ENCODE results near the gene CRYGA.
"Not testable (repeated sequence)": the region's sequence is repeated elsewhere in the genome, so short reads cannot be mapped to it uniquely, and the experiment has no call there.

CRYGA gene

DNA sequence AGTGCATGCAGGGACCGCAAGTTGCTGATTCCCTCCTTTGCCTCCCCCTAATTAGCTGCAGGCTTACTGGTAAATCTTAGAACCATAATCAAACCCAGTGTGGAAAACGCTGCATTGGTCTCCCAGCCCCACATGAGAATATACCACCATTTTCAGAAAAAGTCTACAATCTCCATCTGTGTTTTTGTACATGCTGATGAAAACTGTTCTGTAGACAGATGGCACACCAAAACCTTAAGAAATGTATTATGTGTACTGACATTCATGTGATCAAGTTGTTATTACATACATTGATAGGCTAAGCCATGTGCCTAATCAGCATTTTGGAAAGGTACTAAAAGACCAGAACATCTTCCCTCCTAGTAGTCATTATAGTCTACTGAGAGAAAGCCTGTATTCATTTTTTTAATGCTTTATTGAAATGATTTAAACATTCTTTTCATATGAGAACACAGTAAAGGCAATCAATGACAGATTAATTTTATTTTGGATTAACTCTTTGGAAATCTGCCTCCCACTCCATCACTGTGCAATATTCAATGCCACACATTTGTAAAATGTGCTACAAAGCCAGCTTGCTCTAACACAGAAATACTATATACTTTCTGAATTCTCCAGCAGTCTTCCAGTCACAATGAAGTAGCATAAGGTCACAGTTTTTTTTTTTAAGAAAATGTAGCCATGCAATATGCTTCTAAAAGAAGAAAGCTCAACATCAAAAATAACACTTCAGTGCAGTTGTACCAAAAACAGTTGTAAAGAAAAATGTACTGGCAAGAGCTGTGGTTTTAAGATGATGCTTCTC lies 1.8 kb upstream of the CRYGA start:
- no peak for DNase-seq

DNA sequence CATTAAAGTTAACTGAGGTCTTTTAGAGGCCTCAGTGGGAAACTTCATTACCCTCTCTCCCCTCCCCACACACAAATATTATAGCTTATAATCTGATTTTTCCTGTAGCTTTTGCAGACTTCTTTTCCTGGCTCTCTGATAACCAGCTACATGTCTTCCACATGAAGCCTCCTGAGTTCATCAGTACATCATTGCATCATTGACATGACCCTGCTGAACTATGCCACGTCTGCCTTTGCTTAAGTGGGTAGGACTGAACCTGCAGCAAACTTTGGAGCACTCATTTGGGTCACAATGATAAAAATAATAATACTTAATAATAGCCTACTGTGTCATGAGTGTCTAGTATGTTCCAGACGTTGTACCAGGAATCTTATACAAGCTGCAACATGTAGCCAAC lies 7.0 kb downstream of the CRYGA start:
- no peak for DNase-seq

DNA sequence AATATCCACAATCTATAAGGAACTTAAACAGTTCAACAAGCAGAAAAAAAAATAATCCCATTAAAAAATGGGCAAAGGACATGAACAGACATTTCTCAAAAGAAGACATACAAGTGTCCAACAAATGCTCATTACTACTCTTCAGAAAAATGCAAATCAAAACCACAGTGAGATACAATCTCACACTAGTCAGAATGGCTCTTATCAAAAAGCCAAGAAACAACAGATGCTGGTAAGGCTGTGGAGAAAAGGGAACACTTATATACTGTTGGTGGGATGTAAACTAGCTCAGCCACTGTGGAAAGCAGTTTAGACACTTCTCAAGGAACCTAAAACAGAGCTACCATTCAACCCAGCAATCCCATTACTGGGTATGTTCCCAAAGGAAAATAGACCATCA lies 10.2 kb downstream of the CRYGA start:
- DNase-seq, result no peak

DNA sequence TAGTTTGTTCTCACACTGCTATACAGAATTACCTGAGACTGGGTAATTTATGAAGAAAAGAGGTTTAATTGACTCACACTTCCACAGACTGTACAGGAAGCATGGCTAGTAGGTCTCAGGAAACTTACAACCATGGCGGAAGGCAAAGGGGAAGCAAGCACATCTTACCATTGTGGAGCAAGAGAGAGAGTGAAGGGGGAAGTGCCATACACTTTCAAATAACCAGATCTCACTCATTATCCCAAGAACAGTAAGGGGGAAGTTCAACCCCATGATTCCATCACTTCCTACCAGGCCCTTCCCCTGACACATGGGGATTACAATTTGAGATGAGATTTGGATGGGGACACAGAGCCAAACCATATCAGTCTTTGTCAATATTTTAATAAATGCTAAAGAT lies 12.4 kb downstream of the CRYGA start:
- no peak for DNase-seq

DNA sequence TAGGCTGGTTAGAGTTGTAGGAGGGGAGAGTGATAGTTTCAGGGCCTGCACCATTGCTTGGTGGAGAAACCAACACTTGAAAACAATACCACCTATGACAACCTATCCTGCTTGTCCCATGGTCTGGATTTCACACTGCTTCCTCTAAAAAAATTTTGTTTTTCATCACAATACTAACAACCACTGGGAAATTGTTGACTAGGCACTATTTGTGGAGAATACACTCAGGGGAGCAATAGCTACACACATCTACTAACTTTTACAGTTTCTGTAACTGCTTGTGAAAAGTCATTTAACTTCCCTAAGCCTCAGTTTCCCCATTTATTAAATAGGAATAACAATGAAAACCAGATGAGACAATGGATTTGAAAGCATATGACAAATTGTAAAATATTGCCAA lies 13.3 kb downstream of the CRYGA start:
- no peak for DNase-seq

DNA sequence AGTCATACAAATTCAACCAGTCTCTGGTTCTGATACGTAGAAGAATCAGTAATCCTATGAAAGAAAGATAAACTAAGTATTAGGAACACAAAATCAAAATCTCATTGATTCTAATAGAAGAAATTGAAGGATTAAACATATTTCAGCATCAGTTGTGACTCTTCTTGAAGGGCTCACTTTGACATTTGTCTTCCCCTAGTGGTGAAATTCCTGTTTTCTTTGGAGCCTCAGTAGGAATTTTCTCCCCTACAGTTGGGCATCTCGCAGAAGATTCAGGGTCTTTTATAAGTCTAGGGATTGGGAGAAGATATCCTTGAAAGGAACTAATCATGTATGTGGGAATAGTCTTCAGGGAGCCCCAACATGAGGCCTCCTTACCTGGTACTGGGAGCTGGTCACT lies 14.6 kb downstream of the CRYGA start:
- DNase-seq, result no peak

DNA sequence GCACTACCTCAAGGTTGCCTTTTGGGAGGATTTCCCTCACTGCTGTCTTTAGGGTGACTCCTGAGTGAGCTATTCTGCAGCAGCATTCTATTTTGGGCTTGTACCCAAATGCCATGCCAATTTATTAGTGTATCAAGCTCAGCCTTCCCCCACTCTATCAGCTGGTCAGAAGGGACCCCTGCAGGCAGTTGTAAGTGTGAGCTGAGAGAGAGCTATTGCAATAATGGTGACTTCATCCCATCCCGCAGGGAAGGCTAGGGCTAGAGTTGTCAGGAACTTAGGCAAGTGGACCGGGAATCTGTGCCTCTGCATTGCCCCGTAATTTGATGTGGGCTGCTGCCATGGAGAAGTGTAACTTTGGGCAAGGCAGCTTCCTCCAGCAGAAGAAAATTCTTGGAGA lies 15.6 kb downstream of the CRYGA start:
- no peak for DNase-seq

DNA sequence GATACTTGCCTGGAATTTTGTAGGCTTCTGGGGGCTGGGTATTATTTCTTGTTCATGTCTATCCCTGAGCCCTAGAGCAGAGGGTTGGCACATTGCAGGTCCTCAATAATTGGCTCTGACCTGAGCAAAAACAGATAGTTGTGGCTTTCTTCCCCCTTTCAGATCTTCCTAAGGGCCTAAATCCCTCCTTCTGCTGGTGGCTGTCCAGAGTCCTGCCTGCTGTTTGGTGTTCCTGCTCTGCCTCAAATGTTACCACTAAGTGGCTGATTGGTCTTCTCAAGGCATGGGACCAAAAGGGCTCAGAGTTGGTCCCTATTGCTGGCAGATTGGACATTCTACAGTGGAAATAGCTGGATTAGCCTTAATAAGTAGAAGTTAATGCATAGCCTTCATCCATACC lies 16.4 kb downstream of the CRYGA start:
- DNase-seq, result no peak

DNA sequence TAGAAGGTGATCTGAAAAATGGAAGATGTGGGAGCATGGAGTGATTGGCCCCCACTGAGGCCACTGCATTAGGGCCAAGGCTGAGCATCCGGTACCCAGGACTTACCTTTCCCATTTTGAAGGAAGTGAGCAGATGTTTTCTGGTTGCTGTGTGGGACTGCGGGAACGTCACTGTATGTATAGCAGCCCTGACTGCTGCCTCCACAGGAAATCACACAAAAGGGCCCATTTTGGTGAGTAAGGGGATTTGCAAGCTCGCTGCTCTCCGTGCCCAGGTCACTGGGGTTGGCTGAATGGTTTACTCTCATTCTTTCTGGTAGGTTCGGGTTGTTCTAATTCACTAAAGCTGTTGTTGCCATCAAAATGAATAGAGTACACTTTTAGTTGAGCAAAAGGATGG lies 17.4 kb downstream of the CRYGA start, which contains the start of gene CRYGB:
Gene CRYGB, minus strand, starts transcription at position 153 of the 400 bp plus-strand sequence. Its CDS starts 38 bp downstream, at position 115.
- DNase-seq, result no peak

DNA sequence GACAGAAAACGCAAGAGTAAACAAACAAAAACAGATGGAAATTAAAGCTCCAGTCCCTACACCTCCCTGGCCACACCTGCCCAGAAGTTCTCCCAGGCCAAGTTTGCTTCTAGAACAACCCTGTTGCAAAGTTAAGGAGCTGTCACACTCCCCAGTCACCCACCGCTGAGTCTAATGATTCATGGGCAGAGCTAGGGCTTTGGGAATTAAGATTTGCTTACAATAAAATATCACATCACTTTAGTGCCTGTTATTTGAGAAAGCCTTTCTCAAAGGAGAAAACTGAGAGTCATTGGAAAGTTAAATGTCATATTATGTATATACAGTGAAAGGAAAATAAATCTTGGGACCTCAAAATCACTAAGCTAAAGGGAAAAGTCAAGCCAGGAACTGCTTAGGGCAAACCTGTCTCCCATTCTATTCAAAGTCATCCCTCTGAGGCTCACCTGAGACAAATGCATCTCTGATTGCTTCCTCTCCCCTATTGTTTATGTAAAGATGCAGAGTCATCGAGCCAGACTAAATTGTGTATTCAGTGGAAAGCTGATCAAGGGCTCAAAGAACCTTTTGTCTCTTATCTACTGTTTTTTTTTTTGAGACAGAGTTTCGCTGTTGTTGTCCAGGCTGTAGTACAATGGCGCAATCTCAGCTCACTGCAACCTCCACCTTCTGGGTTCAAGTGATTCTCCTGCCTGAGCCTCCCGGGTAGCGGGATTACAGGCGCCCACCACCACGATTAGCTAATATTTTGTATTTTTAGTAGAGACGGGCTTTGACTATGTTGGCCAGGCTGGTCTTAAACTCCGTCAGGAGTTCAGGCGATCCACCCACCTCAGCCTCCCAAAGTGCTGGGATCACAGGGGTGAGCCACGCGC lies 20.2 kb downstream of the CRYGA start:
- DNase-seq, result no peak

DNA sequence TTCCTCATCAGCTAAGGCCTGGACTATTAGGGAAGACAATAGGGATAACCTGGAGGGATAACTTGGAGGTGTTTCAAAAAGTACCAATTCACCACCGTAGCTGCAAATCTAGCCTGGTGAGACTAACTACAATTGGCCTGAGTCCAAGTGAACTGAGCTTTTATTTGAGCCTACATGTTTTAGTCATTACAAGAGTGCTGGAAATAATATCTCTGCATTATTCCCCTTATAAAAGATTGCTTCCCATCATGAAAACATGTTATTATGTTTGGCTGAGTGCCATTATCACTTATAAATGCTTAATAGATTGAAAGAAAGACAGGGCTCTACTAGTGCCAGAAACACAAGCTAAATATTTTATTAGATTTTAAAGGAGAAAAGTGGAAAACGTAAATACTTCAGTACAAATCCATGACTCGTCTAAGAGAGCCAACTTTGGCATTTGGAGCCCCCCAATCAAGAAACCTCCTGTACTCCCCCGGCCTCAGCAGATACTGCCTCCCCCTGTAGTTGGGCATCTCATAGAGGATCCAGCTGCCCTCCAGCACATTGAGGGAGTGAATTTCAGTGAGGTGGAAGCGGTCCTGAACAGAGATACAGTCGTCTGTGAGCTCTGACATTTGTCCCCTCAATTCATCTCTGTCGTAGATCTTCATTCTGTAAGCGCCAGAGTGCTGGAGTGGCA lies 21.0 kb downstream of the CRYGA start:
- no peak for DNase-seq

DNA sequence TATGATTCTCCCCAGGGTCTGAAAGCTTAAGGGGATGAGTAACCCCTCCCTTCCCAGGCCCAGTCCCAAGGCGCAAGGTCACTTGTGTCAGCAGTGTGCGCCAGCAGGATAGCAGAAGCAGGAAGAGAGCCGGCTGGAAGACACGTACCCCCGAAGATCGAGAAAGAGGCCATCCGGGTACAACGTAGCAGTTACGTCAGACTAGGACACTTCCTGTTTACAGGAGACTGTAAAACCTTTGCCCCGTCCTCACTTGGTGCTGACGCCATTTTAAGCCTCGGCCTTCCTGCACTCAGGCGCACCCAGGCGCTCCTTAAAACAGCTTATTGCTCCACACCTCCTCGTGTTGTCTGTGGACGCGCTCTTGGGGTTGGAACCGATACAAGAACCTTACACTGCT lies 23.9 kb downstream of the CRYGA start:
- no peak for DNase-seq

DNA sequence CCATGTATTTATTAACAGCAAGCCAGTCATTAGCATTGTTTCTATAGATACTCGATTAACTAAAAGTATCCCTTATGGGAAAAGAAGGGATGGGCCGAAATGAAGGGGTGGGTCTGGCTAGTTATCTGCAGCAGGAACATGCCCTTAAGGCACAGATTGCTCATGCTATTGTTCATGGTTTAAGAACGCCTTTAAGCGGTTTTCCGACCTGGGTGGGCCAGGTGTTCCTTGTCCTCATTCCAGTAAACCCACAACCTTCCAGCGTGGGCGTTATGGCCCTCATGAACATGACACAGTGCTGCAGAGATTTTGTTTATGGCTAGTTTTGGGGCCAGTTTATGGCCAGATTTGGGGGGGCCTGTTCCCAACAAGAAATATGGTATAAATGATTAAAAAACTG lies 25.1 kb downstream of the CRYGA start:
- not testable (repeated sequence) for DNase-seq

DNA sequence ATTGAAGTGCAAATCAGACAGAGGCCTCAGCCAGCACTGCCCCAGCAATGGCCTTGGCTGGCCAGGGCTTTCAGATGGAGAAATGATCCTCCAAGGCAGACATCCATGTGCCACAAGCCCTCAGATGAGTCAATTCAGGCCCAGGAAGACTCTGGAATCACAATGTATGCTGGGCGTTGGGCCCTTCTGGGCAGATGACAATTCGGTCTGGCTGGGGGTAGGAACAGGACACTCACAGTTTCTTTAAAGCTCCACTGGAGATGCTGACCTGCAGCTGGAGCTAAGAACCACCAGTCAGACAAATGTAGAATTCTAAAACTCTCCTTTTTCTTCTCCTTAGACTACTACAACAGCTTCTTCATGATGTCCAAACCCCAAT lies 26.7 kb downstream of the CRYGA start:
- DNase-seq, result no peak

DNA sequence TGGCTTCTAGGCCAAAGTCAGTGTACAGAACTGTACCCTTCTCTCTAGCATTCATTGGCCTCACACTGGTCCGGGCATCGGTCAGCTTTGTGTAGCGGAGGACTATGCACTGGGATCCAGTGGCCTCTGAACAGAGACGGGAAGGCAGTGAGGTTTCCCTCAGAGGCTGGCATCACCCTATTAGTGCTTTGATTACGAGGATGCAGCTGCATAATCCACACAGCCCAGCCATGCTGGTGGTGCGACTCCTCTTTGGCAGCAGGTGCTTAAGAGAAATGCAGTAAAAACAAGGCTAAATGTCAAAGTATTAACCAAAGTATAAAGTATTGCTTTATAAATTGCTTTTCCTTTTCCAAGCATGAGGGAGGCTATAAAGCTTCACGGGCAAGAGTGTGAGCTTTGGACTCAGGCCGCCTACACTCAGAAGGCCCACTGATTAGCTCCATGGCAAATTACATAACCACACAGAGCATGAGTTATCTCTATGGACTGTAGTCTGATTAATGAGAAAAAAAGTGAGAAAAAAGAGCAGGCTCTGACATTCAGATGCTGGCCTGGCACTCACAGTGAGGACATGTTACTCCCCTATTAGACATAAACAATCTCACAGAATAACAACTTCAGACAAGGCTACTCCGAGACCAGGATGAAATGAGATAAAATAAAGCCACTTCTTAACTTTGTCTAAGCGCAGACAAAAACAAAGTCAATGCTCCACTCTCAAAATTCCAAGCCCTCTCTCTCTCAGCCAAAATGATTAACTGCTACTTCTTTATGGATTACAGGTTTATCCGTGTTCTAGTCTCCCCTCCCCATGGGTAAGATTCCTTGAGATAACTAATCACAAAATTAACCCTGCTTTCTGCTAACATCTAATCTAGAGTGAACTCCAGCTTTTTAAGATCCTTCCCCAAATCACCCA lies 27.3 kb downstream of the CRYGA start:
- no peak for DNase-seq

DNA sequence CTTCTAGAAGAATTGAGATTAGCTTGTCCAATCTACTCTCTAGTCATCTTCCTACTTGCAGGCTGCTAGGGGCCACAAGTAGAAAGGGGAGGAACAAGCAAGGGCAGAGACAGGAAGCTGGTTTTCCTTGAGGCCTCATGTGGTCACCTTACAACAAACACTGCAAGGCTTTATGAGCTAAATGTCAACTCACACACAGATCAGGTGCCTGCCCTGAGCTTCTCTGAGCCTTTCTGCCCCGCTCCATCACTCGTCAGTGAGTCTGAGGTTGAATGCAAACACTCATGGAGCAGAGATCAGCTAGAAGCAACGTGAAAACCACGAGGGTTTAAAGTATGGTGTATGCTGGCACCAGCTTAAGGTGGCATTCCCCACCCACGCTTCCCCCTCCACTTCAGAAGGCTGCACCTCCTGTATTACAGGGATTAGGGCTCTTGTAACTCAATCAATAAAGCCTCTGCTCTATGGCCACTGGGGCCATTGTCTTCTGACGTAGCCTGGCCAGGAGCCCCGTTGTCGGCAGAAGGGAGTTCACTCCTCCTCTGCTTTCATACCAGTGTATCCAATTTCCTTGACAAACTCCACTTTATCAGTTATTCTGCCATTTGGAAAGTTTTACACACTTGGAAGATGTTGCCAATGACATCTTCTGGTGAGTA lies 28.3 kb downstream of the CRYGA start:
- DNase-seq, result no peak

DNA sequence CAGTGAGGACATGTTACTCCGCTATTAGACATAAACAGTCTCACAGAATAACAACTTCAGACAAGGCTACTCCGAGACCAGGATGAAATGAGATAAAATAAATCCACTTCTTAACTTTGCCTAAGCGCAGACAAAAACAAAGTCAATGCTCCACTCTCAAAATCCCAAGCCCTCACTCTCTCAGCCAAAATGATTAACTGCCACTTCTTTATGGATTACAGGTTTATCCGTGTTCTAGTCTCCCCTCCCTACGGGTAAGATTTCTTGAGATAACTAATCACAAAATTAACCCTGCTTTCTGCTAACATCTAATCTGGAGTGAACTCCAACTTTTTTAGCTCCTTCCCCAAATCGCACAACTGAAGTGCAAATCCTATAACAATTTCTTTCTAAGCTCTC lies 32.7 kb downstream of the CRYGA start:
- DNase-seq, result no peak

DNA sequence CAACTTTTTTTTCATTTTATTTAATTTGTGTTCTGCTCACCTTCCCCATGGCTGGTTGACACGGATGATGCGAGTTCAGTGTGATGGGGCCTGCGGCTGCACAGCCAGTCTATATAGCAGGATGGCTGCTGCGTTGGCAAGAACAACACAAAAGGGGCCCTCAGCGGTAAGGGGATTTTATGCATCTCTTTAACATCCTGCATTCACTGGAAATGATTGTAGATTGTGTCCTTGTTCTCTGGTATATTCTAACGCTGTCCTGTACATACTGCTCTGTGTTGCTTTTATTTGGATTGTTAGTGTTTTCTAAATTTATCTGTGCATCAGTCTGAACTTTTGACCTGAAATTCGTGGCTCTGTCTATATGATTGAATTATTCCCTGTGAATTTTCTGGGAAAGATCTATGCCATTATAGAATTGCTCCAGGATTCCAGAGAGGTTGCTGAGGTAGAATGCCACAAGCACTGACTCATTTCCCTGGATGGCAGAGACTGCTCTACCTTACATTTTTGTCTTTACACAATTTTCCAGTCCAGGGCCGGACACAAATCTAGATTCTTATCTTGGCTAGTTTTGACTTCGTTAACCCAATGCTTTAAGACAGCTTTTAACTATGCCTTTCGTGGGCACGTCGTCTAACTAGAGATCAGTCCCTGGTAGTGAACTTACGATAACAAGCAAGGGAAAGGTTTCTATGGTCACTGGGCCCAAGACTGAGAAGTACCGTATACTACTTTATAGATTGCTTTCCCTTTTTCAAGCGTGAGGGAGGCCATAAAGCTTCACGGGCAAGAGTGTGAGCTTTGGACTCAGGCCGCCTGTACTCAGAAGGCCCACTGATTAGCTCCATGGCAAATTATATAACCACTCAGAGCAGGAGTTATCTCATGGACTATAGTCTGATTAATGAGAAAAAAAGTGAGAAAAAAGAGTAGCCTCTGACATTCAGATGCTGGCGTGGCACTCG lies 33.4 kb downstream of the CRYGA start, which contains the start of gene CRYGC:
Gene CRYGC, minus strand, starts transcription at position 85 of the 968 bp plus-strand sequence. Its CDS starts 36 bp downstream, at position 49.
- DNase-seq, result no peak

DNA sequence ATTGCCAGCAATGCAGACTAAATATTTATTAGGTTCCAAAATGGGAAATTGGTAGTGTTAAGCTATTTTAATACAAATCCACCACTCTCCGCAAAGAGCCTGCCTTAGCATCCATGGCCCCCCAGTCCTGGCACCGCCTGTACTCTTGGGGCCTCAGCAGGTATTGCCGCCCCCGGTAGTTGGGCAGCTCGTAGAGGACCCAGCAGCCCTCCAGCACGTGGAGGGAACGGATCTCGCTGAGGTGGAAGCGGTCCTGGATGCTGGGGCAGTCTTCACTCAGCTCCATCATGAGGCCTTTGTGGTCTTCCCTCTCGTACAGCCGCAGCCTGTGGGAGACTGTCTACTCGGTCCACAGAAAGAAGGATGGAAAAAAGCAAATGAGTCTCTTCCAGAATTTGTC lies 35.3 kb downstream of the CRYGA start:
- DNase-seq, result no peak

DNA sequence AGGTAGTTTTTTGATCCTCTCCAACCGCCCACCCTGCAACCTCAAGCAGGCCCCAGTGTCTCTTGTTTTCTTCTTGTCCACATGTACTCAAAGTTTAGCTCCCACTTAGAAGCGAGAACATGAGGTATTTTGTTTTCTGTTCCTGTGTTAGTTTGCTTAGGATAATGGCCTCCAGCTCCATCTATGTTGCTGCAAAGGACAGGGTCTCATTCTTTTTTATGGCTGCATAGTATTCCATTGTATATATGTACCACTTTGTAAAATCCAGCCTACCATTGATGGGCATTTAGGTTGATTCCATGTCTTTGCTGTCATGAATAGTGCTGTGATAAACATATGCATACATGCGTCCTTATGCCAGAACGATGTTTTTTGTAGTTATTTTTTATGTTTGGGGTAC lies 36.3 kb downstream of the CRYGA start:
- DNase-seq, result no peak

Data from T-helper 9 cell (primary cell).